ENCODE results near the gene CLPTM1L. TPM values are rescaled to one million over a fixed set of nuclear protein-coding genes. Genes with fewer than 3 reads are reported as not detected.

CLPTM1L gene
- total RNA-seq, 1 donor from 2014 or later = 100 TPM

DNA sequence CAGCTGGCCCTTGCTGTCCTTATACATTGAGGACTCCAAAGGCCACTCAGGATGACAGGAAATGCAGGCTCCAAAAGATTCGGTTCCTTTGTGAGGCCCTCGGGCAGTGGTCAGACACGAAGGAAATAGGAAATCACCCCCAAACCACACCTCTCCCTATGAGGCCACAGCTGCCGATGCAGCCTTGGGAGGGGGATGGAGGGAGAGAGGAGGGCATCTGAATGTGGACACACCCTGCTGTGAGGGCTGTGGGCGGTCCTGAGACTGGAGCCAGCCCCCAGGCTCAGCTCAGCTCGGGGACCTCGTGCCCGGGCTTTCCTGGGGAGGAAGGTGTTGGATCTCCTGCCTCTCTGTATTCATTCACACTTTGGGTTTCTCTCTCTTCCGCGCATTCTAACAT lies 2.7 kb upstream of the CLPTM1L start:
- CTCF ChIA-PET = no interaction called here
- no peak for DNase-seq
- intact Hi-C loops (cut with micrococcal nuclease) = loop anchor here (10.0 kb wide), 2 partner anchors 137 to 177 kb away; partner anchors contain the start of gene LPCAT1
- H3K9me3 Mint-ChIP-seq = no peaks in the 10 kb centered on the region
- POLR2A ChIA-PET = interaction anchor here (2.9 kb wide), 1 partner anchor 38 kb away, joined by 14 read pairs; no protein-coding TSS in a partner anchor
- H3K27me3 Mint-ChIP-seq = no peaks in the 10 kb centered on the region
- no peak for ATAC-seq (ENCODE audit: low read depth)
- H3K4me3 Mint-ChIP-seq = no peak overlapping the region
- TF ChIP-seq, protein P1, sequence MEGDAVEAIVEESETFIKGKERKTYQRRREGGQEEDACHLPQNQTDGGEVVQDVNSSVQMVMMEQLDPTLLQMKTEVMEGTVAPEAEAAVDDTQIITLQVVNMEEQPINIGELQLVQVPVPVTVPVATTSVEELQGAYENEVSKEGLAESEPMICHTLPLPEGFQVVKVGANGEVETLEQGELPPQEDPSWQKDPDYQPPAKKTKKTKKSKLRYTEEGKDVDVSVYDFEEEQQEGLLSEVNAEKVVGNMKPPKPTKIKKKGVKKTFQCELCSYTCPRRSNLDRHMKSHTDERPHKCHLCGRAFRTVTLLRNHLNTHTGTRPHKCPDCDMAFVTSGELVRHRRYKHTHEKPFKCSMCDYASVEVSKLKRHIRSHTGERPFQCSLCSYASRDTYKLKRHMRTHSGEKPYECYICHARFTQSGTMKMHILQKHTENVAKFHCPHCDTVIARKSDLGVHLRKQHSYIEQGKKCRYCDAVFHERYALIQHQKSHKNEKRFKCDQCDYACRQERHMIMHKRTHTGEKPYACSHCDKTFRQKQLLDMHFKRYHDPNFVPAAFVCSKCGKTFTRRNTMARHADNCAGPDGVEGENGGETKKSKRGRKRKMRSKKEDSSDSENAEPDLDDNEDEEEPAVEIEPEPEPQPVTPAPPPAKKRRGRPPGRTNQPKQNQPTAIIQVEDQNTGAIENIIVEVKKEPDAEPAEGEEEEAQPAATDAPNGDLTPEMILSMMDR (IDR thresholded peaks at IDR 0.05) = no peak
- H3K36me3 Mint-ChIP-seq (ENCODE audit: low read depth) = peaks cover 11% of the 10 kb centered on the region
- peaks cover 23% of the 10 kb centered on the region for H3K4me1 Mint-ChIP-seq
- H3K27ac Mint-ChIP-seq = no peak overlapping the region

DNA sequence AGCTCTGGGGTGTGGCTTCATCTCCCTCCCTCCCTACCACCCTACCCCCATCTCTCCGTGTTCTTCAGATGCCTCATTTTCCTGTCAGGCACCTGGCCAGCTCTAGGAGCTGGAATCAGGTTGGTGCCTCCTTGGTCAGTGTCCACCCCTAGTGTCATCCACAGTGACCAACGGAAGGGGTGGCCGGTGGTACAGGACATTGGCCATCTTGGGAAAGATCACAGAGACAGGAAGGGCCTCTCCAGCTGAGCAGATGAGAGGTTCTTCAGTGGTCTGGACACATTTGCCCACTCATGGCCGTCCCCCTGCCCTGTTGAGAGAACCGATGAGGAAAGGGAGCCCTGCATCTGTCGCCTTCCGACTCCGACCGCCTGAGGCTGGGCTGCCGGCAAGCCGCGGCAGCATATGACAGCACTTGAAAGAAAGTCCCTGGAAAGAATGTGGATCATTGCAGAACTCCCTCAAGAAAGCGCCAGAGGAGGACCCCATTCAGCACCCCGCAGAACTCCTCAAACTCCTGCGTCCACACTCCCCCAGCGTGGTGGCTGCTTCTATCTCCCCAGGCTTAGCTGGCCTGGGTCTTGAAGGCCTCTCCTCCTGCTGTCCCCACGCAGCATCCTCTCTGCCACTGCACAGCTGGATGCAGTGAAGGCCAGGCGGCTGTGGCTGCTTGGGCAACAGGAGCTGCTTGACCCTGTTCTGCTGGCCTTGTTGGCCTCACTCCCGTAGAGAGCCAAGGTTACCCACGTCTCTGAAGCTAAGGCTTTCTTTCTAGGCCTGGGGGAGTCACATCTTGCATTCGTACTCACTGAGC lies 1.9 kb upstream of the CLPTM1L start:
- H3K27ac Mint-ChIP-seq = peak overlapping the region; percentile 35
- no peaks in the 10 kb centered on the region for H3K27me3 Mint-ChIP-seq
- intact Hi-C loops (cut with micrococcal nuclease) = loop anchor here (10.0 kb wide), 2 partner anchors 138 to 178 kb away; partner anchors contain the start of gene LPCAT1
- CTCF ChIA-PET = no interaction called here
- H3K36me3 Mint-ChIP-seq (ENCODE audit: low read depth) = peaks cover 15% of the 10 kb centered on the region
- peaks cover 31% of the 10 kb centered on the region for H3K4me1 Mint-ChIP-seq
- no peaks in the 10 kb centered on the region for H3K9me3 Mint-ChIP-seq
- H3K4me3 Mint-ChIP-seq = peak overlapping the region; percentile 39
- no peak for DNase-seq
- POLR2A ChIA-PET = interaction anchor here (0.5 to 2.9 kb wide), 3 partner anchors 21 to 819 kb away, joined by 3 to 14 read pairs (median 4); no protein-coding TSS in a partner anchor
- TF ChIP-seq, protein P1 (IDR thresholded peaks at IDR 0.05) = no peak
- ATAC-seq (ENCODE audit: low read depth) = no peak

DNA sequence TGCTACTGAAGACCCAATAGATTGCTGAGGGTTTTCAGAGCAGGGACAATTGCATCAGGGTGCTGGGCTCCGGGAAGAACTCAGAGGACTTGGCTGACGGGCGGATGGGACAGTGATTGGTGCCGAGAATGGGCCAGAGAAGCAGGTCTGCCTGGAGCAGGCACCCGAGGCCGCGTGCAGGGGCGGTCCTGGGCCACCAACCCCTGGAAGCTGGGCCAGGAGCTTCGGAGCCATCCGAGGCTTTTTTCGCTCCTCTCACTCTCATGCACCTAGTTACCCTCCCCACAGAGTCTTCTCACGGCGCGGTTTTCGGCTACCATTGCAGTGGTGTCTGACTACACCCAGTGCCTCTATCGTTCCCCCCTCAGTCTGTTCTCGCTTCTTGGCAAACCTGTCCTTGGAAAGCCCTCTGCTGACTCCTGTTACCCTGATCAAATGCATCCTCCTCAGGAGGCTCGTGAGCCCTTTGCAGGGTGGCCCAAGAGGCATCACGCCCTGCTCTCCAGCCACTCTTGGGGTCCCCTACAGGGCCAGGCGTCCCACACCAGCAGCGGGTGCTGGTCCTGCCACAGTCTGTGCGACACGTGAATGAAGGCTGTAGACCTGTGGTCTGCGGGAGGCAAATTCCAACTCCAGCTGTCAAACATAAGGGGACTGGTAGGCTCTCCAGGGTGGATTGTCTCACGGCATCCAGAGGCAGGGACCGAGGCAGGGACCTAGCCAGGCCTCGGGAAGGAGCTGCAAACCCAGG lies 1.2 kb upstream of the CLPTM1L start:
- Mint-ChIP-seq H3K36me3 (ENCODE audit: low read depth) (peaks cover 23% of the 10 kb centered on the region), H3K4me3 (peak overlapping the region; percentile 77), H3K9me3 (no peaks in the 10 kb centered on the region), H3K27ac (peak overlapping the region; percentile 26), H3K27me3 (no peaks in the 10 kb centered on the region), H3K4me1 (peaks cover 36% of the 10 kb centered on the region)
- POLR2A ChIA-PET = interaction anchor here (0.5 to 2.9 kb wide), 9 partner anchors 18 to 818 kb away, joined by 3 to 14 read pairs (median 6); no protein-coding TSS in a partner anchor
- ATAC-seq (ENCODE audit: low read depth) (no peak), DNase-seq (no peak)
- intact Hi-C loops (cut with micrococcal nuclease) = loop anchor here (1.0 to 10.0 kb wide), 6 partner anchors 21 to 295 kb away; partner anchors contain the start of gene LPCAT1
- TF ChIP-seq, protein P1 (IDR thresholded peaks at IDR 0.05) = no peak
- CTCF ChIA-PET = no interaction called here

DNA sequence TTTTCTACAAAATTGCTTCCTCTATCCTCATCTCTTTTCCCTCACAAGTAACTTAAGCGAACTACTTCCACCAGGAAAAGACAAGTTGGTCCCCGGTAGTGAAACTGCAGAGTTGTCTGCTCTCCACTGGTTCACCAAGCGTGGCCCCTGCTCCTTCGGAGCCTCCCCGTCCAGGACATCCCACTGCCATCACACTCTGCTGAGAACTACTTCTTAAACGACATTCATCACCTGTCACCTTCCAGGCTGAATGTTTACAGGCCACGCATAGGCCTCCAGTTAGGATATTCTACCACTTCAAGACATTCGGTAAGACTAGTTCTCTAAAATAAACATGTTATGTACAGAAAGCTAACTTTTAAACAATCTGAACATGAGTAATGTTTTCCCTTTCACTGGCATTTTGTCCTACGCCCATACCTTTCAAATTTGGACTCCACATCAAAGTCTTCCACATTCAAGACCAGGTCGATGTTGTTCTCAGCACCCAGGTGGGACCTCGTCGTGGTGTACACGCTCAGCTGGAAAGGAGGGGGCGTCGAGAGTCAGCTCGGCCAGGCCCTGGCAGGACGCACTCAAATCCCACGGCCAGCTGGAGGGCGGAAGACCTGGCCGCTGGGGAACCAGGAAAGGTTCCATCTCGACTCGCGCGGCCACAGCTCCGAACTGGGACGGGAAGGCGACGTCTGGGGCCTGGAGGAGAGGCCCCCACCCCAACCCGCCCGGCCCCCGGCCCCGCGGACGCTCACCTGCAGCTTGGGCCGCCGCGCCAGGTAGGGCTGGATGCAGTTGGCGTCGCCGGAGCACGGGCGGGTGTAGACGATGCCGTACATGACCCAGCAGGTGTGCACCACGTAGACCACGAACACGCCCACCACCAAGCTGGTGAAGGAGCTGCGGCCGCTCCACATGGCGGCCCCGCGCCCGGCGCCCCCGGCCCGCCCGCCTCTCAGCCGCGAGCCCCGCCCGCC lies 683 bp downstream of the CLPTM1L start:
- POLR2A ChIA-PET = interaction anchor here (0.6 to 2.9 kb wide), 14 partner anchors 18 to 290 kb away, joined by 3 to 14 read pairs (median 4); no protein-coding TSS in a partner anchor
- ATAC-seq (ENCODE audit: low read depth) = no peak
- intact Hi-C loops (cut with micrococcal nuclease) = loop anchor here (2.0 to 10.0 kb wide), 3 partner anchors 141 to 297 kb away; partner anchors contain the start of gene LPCAT1
- peak overlapping the region; percentile 88 for H3K4me3 Mint-ChIP-seq
- no peaks in the 10 kb centered on the region for H3K9me3 Mint-ChIP-seq
- H3K27ac Mint-ChIP-seq = peak overlapping the region; percentile 80
- no peaks in the 10 kb centered on the region for H3K27me3 Mint-ChIP-seq
- H3K4me1 Mint-ChIP-seq = peaks cover 37% of the 10 kb centered on the region
- CTCF ChIA-PET = interaction anchor here (1.0 kb wide), 2 partner anchors 42 to 250 kb away, joined by 3 read pairs; no protein-coding TSS in a partner anchor
- H3K36me3 Mint-ChIP-seq (ENCODE audit: low read depth) = peaks cover 35% of the 10 kb centered on the region
- no peak for DNase-seq
- TF ChIP-seq, protein P1 (IDR thresholded peaks at IDR 0.05) = no peak
